OCI-LY3 (cell line): ENCODE data around the gene ST3GAL3.

Experiments
- EZH2phosphoT487 ChIP-seq: fragments of 200-600 bp; shearing (Covaris generic); IDR thresholded peaks from 2 replicates; pipeline ENCODE4 v1.6.1; 2018; ENCODE audit warnings: antibody characterized with exemption, mixed run types, low read depth
- TF ChIP-seq, protein P1 (sequence below): fragments of 200-600, 300-600 bp; sonication (generic); IDR thresholded peaks from 2 replicates; pipeline ENCODE4 v1.5.1; 2014; ENCODE audit warnings: antibody characterized with exemption, low read length, low read depth

GRCh38 chr1:43931711-43932660 is 224.7 kb downstream of the ST3GAL3 start:
- TF ChIP-seq, protein P1, sequence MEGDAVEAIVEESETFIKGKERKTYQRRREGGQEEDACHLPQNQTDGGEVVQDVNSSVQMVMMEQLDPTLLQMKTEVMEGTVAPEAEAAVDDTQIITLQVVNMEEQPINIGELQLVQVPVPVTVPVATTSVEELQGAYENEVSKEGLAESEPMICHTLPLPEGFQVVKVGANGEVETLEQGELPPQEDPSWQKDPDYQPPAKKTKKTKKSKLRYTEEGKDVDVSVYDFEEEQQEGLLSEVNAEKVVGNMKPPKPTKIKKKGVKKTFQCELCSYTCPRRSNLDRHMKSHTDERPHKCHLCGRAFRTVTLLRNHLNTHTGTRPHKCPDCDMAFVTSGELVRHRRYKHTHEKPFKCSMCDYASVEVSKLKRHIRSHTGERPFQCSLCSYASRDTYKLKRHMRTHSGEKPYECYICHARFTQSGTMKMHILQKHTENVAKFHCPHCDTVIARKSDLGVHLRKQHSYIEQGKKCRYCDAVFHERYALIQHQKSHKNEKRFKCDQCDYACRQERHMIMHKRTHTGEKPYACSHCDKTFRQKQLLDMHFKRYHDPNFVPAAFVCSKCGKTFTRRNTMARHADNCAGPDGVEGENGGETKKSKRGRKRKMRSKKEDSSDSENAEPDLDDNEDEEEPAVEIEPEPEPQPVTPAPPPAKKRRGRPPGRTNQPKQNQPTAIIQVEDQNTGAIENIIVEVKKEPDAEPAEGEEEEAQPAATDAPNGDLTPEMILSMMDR, result no peak
- no peak for TF ChIP-seq EZH2phosphoT487
